ENCODE data around the gene CYP11A1.

Gene CYP11A1

GRCh38 chr15:74388363-74388951, 21.0 kb upstream of the CYP11A1 start:
- no peak for DNase-seq (ENCODE audit: low read depth)

- no peak for DNase-seq (ENCODE audit: low read depth)
These were observed 20.3 kb upstream of the CYP11A1 start for GRCh38 chr15:74387621-74388362.

- no peak for DNase-seq (ENCODE audit: low read depth)
These were observed 19.7 kb upstream of the CYP11A1 start for GRCh38 chr15:74387141-74387541.

DNA sequence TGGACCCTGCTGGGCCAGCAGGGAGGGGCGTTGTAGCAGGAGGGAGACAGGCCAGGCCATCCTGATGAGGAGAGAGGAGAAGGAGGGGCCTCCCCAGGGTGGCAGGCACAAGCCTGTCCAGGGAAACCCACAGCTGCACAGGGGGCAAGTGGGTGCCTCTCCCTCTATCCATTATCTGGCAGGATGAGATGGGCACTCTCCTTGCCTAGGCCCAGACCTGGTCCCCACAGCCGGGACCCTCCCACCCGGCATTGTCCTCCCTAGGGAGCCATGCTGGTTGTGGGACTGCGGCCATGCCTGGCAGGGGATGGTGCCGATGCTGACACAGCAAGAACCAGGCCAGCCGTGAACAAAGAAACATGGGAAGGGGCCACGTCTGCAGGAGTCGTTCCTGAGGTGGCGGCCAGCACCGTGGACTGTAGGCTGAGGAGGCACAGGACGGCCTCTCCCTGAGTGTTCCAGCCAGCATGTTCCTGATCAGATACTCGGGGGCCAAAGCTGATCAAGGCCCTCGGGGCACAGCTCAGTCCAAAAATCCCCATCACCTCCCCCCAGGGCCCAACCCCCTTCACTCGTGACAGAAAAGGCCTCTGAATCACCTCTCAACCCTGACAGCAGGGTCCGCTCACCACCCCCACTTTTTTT, 19.2 kb upstream of the CYP11A1 start:
- no peak for DNase-seq (ENCODE audit: low read depth)

- DNase-seq (ENCODE audit: low read depth): no peak
These were observed 18.3 kb upstream of the CYP11A1 start for GRCh38 chr15:74385733-74386132.

DNA sequence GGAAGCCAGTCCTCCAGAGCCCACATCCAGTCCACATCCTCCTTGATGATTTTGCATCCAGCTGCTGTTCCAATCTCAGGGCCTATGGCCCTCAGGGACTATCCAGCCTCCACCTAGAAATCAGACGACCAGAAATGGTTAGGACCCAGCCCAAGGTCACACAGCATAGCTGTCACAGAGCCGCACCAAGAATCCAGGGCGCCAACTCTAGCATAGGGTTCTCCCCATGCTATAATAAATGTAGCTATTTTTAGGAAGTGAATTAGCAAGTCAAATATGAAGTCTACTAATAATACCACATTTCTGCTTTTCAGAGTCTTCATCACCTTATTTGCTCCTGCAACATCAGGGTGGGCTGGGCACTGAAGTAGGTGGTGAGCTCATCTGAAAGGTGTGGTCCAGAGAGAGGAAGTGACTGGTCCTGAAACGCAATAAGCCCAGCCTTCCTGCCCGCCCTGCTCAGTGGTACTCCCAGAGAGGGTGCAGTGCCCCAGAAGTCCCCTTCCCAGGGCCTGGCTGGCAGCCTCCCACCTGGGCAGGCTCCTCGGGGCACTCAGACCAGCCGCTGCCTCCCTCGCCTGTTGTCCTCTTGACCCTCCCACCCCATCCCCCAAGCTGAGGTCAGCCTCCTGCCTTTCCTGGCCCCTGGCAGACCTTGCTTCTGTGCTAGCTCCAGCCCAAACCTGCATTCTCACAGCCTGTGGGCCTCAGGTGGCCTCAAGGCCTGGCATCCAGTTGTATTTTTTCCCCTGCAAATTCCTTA, 17.6 kb upstream of the CYP11A1 start:
- DNase-seq (ENCODE audit: low read depth): no peak

- DNase-seq (ENCODE audit: low read depth): no peak
These were observed 17.1 kb upstream of the CYP11A1 start for GRCh38 chr15:74384566-74384880.

- DNase-seq (ENCODE audit: low read depth): no peak
These were observed 16.5 kb upstream of the CYP11A1 start for GRCh38 chr15:74383695-74384565.

DNA sequence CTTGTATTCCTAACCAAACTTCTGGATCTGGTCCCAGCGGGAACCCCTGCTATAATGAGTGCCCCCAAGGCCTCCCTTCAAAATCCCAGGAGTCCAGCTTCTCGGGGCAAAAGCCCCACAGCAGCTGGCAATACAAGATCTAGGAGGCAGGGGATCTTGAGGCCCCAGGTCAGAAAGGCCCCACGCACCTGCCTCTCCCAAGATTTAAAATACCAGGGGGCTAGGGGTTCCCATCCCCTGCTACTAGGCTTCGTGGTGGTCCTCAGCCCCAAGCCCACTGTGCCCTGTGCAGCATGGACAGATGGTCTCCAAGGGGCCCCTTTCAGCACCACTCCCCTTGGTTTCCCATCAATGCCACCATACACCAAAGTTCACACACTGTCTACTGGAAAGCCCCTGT, 15.8 kb upstream of the CYP11A1 start:
- no peak for DNase-seq (ENCODE audit: low read depth)

GRCh38 chr15:74382004-74382816, 14.8 kb upstream of the CYP11A1 start:
- no peak for DNase-seq (ENCODE audit: low read depth)

DNA sequence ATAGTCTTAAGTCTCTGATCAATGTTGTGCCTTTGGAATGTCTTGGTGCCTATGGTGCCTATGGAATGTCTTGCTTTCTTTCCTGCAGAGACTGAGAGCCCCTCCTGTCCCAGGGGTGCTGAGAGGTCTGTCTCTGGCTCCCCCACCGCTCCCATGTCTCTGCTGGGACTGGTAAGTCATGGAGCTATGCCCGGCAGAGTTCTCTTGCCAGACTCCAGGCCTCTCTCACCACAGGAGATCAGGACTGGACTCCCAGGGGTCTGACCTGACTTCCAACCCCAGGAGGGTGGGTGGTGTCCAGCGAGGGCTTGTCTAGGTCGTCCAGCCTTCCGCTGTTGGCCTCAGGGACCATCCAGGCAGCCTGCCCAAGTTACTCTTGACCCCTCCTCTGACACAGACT, 14.0 kb upstream of the CYP11A1 start:
- no peak for DNase-seq (ENCODE audit: low read depth)

- DNase-seq (ENCODE audit: low read depth): no peak
These were observed 13.7 kb upstream of the CYP11A1 start for GRCh38 chr15:74381190-74381453.

- no peak for DNase-seq (ENCODE audit: low read depth)
These were observed 13.1 kb upstream of the CYP11A1 start for GRCh38 chr15:74380361-74381189.

DNA sequence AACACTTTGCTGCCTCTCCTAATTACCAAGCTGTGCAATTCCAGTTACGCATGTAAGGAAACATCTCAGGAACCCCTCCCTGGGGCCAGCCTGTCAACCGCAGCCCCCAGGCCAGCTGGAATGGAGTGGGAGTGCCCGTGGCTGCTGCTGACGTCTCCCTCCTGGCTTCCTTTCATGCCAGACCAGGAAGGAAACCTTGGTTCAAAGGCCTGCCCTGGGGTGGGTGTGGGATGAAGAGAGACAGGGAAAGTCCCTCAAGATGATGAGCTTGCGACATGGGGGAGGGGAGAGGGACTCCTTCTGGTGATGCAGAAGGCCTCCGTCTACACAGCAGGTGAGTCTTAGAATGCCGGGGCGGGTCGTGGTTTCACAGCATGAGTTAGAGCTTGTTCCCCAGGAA, 11.4 kb upstream of the CYP11A1 start:
- DNase-seq (ENCODE audit: low read depth): no peak

- DNase-seq (ENCODE audit: low read depth): no peak
These were observed 10.7 kb upstream of the CYP11A1 start for GRCh38 chr15:74377831-74378766.

DNA sequence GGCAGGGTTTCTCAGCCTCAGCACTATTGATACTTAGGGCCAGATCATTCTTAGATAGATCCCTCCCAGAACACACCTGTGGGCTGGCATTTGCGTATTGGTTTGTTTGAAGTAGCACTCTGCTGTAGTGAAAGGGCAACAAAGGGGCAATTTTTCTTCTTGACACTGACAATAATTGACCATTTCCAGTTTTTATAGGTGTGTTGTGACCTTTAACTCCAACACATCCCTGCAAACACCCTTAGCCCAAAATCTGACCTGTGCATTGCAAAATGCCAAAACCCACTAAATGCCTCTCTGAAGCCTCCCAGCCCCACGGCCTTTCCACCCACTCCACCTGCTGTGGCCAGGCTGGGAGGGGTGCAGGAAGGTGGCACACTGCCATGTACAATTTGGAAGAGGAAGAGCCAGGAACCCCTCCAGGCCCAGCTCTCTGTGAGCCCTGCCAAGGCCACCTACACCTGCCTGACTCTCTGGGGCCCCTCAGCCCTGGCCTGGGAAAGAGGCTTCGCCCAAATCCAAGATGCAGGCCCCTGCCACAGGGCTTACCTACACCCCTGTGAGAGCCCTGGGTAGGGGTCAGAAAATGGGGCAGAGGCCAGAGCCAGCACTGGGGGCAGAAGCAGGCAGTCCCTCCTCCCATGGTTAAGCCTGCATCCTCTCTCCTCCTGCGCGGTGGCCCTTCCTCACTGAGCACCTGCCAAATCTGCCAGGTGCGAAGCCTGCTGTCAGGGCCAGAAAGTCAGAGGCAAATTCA, 9.6 kb upstream of the CYP11A1 start:
- no peak for DNase-seq (ENCODE audit: low read depth)

GRCh38 chr15:74376226-74376625, 8.8 kb upstream of the CYP11A1 start:
- DNase-seq (ENCODE audit: low read depth): no peak

DNA sequence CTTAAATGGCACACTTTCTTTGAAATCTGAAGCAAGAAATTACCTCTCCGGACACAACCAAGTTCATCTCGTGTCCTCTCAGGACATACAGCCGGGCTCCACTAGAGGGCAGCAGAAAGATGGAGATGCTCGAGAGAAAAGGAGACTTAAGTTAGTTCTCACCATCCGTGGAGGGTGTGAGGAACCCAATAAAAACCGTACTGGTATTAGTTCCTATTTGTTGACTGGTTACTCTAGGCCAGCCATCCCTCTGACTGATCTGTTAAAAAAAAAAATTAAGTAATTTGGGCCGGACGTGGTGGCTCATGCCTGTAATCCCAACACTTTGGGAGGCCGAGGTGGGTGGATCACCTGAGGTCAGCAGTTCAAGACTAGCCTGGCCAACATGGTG, 7.9 kb upstream of the CYP11A1 start:
- no peak for DNase-seq (ENCODE audit: low read depth)

Measured in GM04504 (cell line).